GM06990 (cell line): Measurements from ENCODE around the gene L2HGDH.
"Not testable (repeated sequence)": the region's sequence is repeated elsewhere in the genome, so short reads cannot be mapped to it uniquely, and the experiment has no call there.

Experiments
- DNase-seq: peaks from one replicate; pipeline ENCODE4 v3.0.0-alpha.2; 2011; ENCODE audit not compliant: insufficient read length; ENCODE audit errors: extremely low read depth
- H3K27me3 ChIP-seq: replicated peaks from 2 replicates; pipeline ENCODE4 v1.6.0; 2011; ENCODE audit warnings: low read length; ENCODE audit not compliant: control insufficient read depth, insufficient read depth
- H3K36me3 ChIP-seq: 2 replicates; pipeline ENCODE4 v1.5.1; 2011; ENCODE audit warnings: low read length; ENCODE audit not compliant: control insufficient read depth, insufficient read depth
- H3K4me3 ChIP-seq: replicated peaks from 2 replicates; pipeline ENCODE4 v1.5.1; 2011; ENCODE audit warnings: low read depth, mild to moderate bottlenecking, control low read depth, low read length
- TF ChIP-seq, protein P1 (sequence below): IDR thresholded peaks from 2 replicates; pipeline ENCODE4 v1.5.1; 2011; ENCODE audit warnings: low read length, control low read depth, mild to moderate bottlenecking, inconsistent platforms; ENCODE audit not compliant: insufficient read depth, poor library complexity, severe bottlenecking

Gene L2HGDH

GRCh38 chr14:50357124-50357523 is 45.1 kb upstream of the L2HGDH start:
- Histone ChIP-seq H3K4me3 (no peak overlapping the region), H3K27me3 (no peaks in the 10 kb centered on the region), H3K36me3 (no peaks in the 10 kb centered on the region; the same call in none of the 2 replicates)
- DNase-seq, result no peak
- TF ChIP-seq, protein P1, sequence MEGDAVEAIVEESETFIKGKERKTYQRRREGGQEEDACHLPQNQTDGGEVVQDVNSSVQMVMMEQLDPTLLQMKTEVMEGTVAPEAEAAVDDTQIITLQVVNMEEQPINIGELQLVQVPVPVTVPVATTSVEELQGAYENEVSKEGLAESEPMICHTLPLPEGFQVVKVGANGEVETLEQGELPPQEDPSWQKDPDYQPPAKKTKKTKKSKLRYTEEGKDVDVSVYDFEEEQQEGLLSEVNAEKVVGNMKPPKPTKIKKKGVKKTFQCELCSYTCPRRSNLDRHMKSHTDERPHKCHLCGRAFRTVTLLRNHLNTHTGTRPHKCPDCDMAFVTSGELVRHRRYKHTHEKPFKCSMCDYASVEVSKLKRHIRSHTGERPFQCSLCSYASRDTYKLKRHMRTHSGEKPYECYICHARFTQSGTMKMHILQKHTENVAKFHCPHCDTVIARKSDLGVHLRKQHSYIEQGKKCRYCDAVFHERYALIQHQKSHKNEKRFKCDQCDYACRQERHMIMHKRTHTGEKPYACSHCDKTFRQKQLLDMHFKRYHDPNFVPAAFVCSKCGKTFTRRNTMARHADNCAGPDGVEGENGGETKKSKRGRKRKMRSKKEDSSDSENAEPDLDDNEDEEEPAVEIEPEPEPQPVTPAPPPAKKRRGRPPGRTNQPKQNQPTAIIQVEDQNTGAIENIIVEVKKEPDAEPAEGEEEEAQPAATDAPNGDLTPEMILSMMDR, result no peak

- H3K4me3 ChIP-seq, H3K27me3 ChIP-seq, H3K36me3 ChIP-seq, DNase-seq: not testable (repeated sequence)
These were observed 44.3 kb upstream of the L2HGDH start for GRCh38 chr14:50356283-50356682.

DNA sequence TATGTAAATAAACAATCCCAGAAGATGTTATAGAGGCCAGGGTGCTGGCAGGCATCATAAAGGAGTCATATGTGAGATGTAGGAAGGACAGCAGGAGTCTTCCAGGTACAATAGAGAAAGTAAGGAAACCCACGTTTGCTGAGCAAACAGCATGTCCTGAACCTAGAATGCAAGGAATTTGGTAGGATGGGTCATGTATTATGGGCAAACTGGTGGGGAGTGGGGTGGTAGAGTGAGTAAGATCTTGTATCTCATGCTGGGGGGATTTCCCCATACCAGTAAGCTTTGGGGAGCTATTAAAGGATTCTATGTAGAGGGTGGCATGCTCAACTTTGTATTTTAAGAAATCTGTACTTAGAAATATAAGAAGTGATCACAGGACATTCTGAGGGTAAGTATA is 43.7 kb upstream of the L2HGDH start:
- Histone ChIP-seq H3K36me3 (no peaks in the 10 kb centered on the region; the same call in none of the 2 replicates), H3K4me3 (no peak overlapping the region), H3K27me3 (no peaks in the 10 kb centered on the region)
- TF ChIP-seq, protein P1, result no peak
- no peak for DNase-seq

- no peaks in the 10 kb centered on the region for H3K27me3 ChIP-seq
- H3K36me3 ChIP-seq, result no peaks in the 10 kb centered on the region; the same call in none of the 2 replicates
- no peak for DNase-seq
- TF ChIP-seq, protein P1, result no peak
- H3K4me3 ChIP-seq, result no peak overlapping the region
These were observed 42.5 kb upstream of the L2HGDH start for GRCh38 chr14:50354527-50354926.

DNA sequence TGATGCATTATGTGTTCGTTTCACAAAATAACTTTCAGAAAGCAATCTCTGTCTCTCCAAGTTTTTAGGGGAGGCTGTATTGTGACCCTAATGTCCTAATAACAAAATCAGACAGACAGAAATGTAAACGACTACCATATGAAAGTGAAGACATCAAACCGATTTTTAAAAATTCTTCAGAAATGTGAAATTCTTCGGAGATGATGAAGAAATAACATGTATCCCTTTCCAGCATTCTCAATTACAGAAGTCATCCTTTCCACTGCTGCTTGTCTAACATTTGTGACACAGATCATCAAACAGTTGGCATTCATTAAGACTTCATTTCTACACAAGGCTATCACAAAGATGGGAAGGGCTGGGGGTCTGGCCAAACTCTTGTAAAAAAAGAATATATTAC is 41.1 kb upstream of the L2HGDH start:
- TF ChIP-seq, protein P1, result no peak
- H3K4me3 ChIP-seq, result no peak overlapping the region
- DNase-seq, result no peak
- H3K27me3 ChIP-seq, result no peaks in the 10 kb centered on the region
- no peaks in the 10 kb centered on the region; the same call in none of the 2 replicates for H3K36me3 ChIP-seq

GRCh38 chr14:50352584-50352983 is 40.6 kb upstream of the L2HGDH start:
- Histone ChIP-seq H3K27me3 (no peaks in the 10 kb centered on the region), H3K36me3 (no peaks in the 10 kb centered on the region; the same call in none of the 2 replicates), H3K4me3 (no peak overlapping the region)
- TF ChIP-seq, protein P1, result no peak
- no peak for DNase-seq
